Sigmoid colon (tissue), 7 donors: ENCODE measurements around the gene MAN2B1. TPM values are rescaled to one million over a fixed set of nuclear protein-coding genes. Genes with fewer than 3 reads are reported as not detected.

Experiments
- DNase-seq: peaks from one replicate; pipeline ENCODE4 v3.0.0-alpha.2; 2019
- H3K27ac ChIP-seq, 4 donors: fragments of 200-600 bp; sonication (generic); one replicate each; pipeline ENCODE4 v1.5.1; 2016 to 2019; ENCODE audit warnings: mild to moderate bottlenecking in 1 of 4
- H3K27me3 ChIP-seq, 3 donors: fragments of 200-600 bp; sonication (generic); one replicate each; pipeline ENCODE4 v1.5.1; 2019; ENCODE audit warnings: mild to moderate bottlenecking in 1 of 3
- H3K36me3 ChIP-seq, 4 donors: fragments of 200-600 bp; sonication (generic); one replicate each; pipeline ENCODE4 v1.5.1; 2016 to 2019
- H3K4me1 ChIP-seq, 4 donors: fragments of 200-600 bp; sonication (generic); one replicate each; pipeline ENCODE4 v1.5.1; 2017 to 2019
- H3K4me3 ChIP-seq, 4 donors: fragments of 200-600 bp; sonication (generic); one replicate each; pipeline ENCODE4 v1.5.1; 2017 to 2019; ENCODE audit warnings: mild to moderate bottlenecking in 2 of 4, moderate library complexity in 1 of 4
- H3K9me3 ChIP-seq, 4 donors: fragments of 200-600 bp in 3 of 4; sonication (generic) in 3 of 4; one replicate each; pipeline versions ENCODE4 v1.5.1 to v1.6.1; 2013 to 2019
- EP300 ChIP-seq, 4 donors: sonication (generic); formaldehyde crosslinking; IDR thresholded peaks; one replicate each; pipeline ENCODE4 v1.6.1; 2017; ENCODE audit warnings: antibody characterized with exemption in 4 of 4
- POLR2A ChIP-seq, 2 donors: fragments of 450-650 bp; IDR thresholded peaks; one replicate each; pipeline ENCODE4 v1.6.1; 2016; ENCODE audit warnings: antibody characterized with exemption in 2 of 2, mild to moderate bottlenecking in 2 of 2, moderate library complexity in 2 of 2
- POLR2AphosphoS5 ChIP-seq, 4 donors: sonication (generic); formaldehyde crosslinking; IDR thresholded peaks; one replicate each; pipeline ENCODE4 v1.6.1; 2017; ENCODE audit warnings: antibody characterized with exemption in 4 of 4
- whole genome bisulfite sequencing, 2 donors: extraction: QIAGEN DNeasy Blood & Tissue Kit; methylation state at CpG; one replicate each; pipeline ENCODE4 v1.1.7; 2013; 5-methylcytosine and 5-hydroxymethylcytosine counted together
- intact Hi-C: fragments of 100-400 bp; cut with DNase I; formaldehyde crosslinking; loops from one replicate; pipeline ENCODE4 v1.15.1; 2023
- polyA plus RNA-seq, 3 donors: library from polyadenylated mRNA; stranded (reverse); fragments of 200-250 nt; gene quantifications; one replicate each; pipeline ENCODE4 v1.2.3, GENCODE V29; 2013
- total RNA-seq, 4 donors: library from RNA; depleted of rRNA; stranded (reverse); fragments of >200 nt; gene quantifications; one replicate each; pipeline ENCODE4 v1.1.0, GENCODE V29; 2016
- TF ChIP-seq, protein P1 (sequence below), 4 experiments: fragments of 450-650 bp in 3 of 4; fragments of 200-600 bp in 1 of 4; IDR thresholded peaks; one replicate each; pipeline ENCODE4 v1.5.1; 2016 to 2019; ENCODE audit warnings: antibody characterized with exemption in 4 of 4, mild to moderate bottlenecking in 3 of 4, moderate library complexity in 2 of 4
- donor health status: healthy with polysubstance abuse.
- donor health status: Bipolar disorder and iron deficiency.
- donor health status: healthy.

The MAN2B1 gene
- total and polyA plus RNA-seq, 7 donors, result 26.4 to 75.6 (median 59.8) TPM

DNA sequence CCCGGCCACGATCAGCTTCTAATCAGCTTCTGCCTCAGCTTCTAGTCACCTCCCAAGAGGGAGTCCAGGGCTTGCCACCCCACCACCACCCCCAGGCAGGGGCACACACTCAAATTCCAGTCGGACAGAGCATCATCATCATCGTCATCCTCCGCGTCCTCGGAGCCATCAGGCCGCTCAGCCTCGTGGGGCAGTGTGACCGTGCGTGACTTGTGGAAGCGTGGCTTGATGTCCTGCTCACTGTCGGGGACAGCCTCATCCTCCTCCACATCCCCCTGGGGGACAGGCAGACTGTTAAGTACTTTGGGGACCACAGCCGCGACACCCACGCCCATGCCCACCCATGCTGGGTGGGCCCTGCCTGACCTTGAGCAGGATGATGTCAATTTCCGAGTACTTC lies 44.6 kb upstream of the MAN2B1 start:
- Histone ChIP-seq H3K4me3 (no peak overlapping the region), H3K27me3 (no peaks in the 10 kb centered on the region), H3K36me3 (peaks cover 63 to 98% (median 76%) of the 10 kb centered on the region in 4 donors), H3K27ac (no peak overlapping the region), H3K4me1 (no peaks in the 10 kb centered on the region), H3K9me3 (no peaks in the 10 kb centered on the region)
- TF ChIP-seq, protein P1, sequence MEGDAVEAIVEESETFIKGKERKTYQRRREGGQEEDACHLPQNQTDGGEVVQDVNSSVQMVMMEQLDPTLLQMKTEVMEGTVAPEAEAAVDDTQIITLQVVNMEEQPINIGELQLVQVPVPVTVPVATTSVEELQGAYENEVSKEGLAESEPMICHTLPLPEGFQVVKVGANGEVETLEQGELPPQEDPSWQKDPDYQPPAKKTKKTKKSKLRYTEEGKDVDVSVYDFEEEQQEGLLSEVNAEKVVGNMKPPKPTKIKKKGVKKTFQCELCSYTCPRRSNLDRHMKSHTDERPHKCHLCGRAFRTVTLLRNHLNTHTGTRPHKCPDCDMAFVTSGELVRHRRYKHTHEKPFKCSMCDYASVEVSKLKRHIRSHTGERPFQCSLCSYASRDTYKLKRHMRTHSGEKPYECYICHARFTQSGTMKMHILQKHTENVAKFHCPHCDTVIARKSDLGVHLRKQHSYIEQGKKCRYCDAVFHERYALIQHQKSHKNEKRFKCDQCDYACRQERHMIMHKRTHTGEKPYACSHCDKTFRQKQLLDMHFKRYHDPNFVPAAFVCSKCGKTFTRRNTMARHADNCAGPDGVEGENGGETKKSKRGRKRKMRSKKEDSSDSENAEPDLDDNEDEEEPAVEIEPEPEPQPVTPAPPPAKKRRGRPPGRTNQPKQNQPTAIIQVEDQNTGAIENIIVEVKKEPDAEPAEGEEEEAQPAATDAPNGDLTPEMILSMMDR (IDR thresholded peaks at IDR 0.05), result no peak
- TF ChIP-seq POLR2A (IDR thresholded peaks at IDR 0.05), result no peak
- no peak for TF ChIP-seq EP300 (IDR thresholded peaks at IDR 0.05)
- no peak for TF ChIP-seq POLR2AphosphoS5 (IDR thresholded peaks at IDR 0.05)
- intact Hi-C loops, result no loop called here
- WGBS, 2 donors, result 95 to 96% methylated on average over 17 of the region's 17 CpGs
- no peak for DNase-seq

DNA sequence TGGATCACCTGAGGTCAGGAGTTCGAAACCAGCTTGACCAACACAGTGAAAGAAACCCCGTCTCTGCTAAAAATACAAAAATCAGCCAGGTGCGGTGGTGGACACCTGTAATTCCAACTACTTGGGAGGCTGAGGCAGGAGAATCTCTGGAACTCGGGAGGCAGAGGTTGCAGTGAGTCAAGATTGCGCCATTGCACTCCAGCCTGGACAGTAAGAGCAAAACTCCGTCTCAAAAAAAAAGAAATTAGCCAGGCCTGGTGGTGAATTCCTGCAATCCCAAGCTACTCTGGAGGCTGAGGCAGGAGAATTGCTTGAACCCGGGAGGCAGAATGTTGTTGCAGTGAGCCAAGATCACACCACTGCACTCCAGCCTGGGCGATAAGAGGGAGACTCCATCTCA lies 42.1 kb upstream of the MAN2B1 start:
- Histone ChIP-seq H3K36me3 (peaks cover 67 to 98% (median 77%) of the 10 kb centered on the region in 4 donors), H3K27me3 (no peaks in the 10 kb centered on the region), H3K9me3 (no peaks in the 10 kb centered on the region), H3K27ac (no peak overlapping the region), H3K4me1 (no peaks in the 10 kb centered on the region), H3K4me3 (no peak overlapping the region)
- WGBS, 2 donors, result 95 to 96% methylated on average over 8 of the region's 8 CpGs
- TF ChIP-seq, protein P1 (IDR thresholded peaks at IDR 0.05), result no peak
- no peak for TF ChIP-seq EP300 (IDR thresholded peaks at IDR 0.05)
- TF ChIP-seq POLR2AphosphoS5 (IDR thresholded peaks at IDR 0.05), result no peak
- no peak for TF ChIP-seq POLR2A (IDR thresholded peaks at IDR 0.05)
- no peak for DNase-seq
- intact Hi-C loops, result no loop called here

DNA sequence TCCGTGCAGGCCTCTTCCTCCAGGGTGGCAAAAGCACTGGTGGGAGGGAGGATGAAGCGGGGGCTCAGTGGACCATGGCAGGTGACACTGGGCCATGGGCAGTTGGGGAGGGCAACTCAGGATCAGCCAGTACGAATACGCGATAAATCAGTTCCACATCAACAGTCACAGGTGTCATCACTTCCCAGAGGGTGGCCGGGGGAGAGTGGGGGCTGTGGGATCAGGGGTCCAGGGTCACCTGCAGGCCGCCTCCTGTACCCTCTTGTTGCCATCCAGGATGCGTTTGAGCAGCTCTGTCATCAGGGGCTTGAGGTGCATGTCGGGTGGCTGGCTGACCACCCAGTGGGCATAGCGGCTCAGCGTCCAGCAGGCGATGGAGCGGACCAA lies 39.8 kb upstream of the MAN2B1 start:
- no peaks in the 10 kb centered on the region for H3K4me1 ChIP-seq
- no peak for DNase-seq
- no peak for TF ChIP-seq EP300 (IDR thresholded peaks at IDR 0.05)
- no peak for TF ChIP-seq POLR2AphosphoS5 (IDR thresholded peaks at IDR 0.05)
- TF ChIP-seq POLR2A (IDR thresholded peaks at IDR 0.05), result no peak
- TF ChIP-seq, protein P1 (IDR thresholded peaks at IDR 0.05), result no peak
- H3K27me3 ChIP-seq, result no peaks in the 10 kb centered on the region
- no peak overlapping the region for H3K27ac ChIP-seq
- intact Hi-C loops, result no loop called here
- WGBS, 2 donors, result 96 to 97% methylated on average over 13 of the region's 13 CpGs
- H3K9me3 ChIP-seq, result no peaks in the 10 kb centered on the region
- H3K4me3 ChIP-seq, result no peak overlapping the region
- H3K36me3 ChIP-seq, result peaks cover 80 to 100% (median 83%) of the 10 kb centered on the region in 4 donors

DNA sequence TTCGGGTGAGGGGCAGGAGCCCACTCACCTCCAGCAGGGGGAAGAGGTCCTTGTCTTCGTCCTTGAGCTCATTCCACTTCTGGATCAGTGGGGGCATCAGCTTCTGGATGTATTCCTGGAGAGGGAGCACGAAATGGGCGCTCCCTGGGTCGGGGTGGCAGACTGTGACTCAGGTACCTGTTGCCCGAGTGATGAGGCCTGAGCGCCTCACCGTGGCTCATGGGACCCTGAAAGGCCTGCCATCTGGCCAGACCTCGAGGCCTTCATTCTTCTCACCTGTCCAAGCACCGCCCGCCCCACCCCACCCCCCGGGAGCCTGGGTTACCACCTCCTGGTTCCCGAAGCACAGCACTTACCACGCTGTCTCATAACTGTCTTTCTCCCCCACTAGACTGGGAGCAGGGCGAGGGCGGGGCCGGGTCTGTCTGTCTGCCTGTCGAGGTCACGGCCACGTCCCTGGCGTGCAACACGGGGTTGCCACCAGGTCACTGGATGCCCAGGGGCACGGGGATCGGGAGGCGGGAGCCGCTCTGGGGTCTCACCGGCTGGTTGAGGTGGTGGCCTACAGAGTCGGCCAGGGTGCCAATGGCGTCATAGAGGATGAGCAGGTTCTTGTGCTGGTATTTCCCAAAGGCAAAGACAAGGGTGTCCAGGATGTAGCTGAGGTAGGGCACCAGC lies 39.3 kb upstream of the MAN2B1 start:
- intact Hi-C loops, result no loop called here
- no peak for DNase-seq
- Histone ChIP-seq H3K27me3 (no peaks in the 10 kb centered on the region), H3K36me3 (peaks cover 80 to 100% (median 85%) of the 10 kb centered on the region in 4 donors), H3K27ac (no peak overlapping the region), H3K4me3 (no peak overlapping the region), H3K9me3 (no peaks in the 10 kb centered on the region), H3K4me1 (no peaks in the 10 kb centered on the region)
- TF ChIP-seq, protein P1 (IDR thresholded peaks at IDR 0.05), result no peak
- no peak for TF ChIP-seq EP300 (IDR thresholded peaks at IDR 0.05)
- no peak for TF ChIP-seq POLR2A (IDR thresholded peaks at IDR 0.05)
- TF ChIP-seq POLR2AphosphoS5 (IDR thresholded peaks at IDR 0.05), result no peak
- WGBS, 2 donors, result 94 to 95% methylated on average over 29 of the region's 29 CpGs

DNA sequence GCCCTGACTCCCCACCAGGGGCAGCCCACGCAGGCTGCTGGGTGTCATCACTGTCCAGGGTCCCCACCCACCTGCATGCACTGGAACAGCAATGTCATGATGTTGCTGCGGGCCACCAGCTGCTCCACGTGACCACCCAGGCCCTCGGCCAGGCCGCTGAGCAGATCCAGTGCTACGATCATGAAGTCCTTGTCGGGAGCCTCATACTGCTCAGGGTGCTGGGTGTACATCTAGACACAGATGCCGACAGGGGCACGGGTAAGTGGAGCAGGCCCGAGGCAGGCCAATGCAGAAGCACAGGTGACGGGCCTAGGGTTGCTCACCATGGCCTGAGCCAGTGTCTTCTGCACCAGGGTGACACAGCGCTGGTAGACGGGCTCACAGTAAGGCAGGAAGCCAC lies 38.6 kb upstream of the MAN2B1 start:
- H3K9me3 ChIP-seq, result no peaks in the 10 kb centered on the region
- no peak overlapping the region for H3K4me3 ChIP-seq
- intact Hi-C loops, result no loop called here
- no peak for DNase-seq
- no peak overlapping the region for H3K27ac ChIP-seq
- no peaks in the 10 kb centered on the region for H3K4me1 ChIP-seq
- no peaks in the 10 kb centered on the region for H3K27me3 ChIP-seq
- TF ChIP-seq POLR2A (IDR thresholded peaks at IDR 0.05), result no peak
- TF ChIP-seq POLR2AphosphoS5 (IDR thresholded peaks at IDR 0.05), result no peak
- TF ChIP-seq EP300 (IDR thresholded peaks at IDR 0.05), result no peak
- TF ChIP-seq, protein P1 (IDR thresholded peaks at IDR 0.05), result no peak
- peaks cover 79 to 100% (median 81%) of the 10 kb centered on the region in 4 donors for H3K36me3 ChIP-seq
- WGBS, 2 donors, result 96 to 97% methylated on average over 13 of the region's 13 CpGs
